HG03108 (cell line): ENCODE measurements around the gene ZNF208.
"Not testable (repeated sequence)": the region's sequence is repeated elsewhere in the genome, so short reads cannot be mapped to it uniquely, and the experiment has no call there.

Source experiments
- ATAC-seq: cut with Tn5 transposase; IDR thresholded peaks from one replicate; pipeline ENCODE4 v1.9.1; 2021; ENCODE audit warnings: moderate library complexity; ENCODE audit not compliant: unreplicated experiment

The ZNF208 gene

GRCh38 chr19:21885516-21885915, 125.2 kb downstream of the ZNF208 start:
- ATAC-seq: not testable (repeated sequence)

DNA sequence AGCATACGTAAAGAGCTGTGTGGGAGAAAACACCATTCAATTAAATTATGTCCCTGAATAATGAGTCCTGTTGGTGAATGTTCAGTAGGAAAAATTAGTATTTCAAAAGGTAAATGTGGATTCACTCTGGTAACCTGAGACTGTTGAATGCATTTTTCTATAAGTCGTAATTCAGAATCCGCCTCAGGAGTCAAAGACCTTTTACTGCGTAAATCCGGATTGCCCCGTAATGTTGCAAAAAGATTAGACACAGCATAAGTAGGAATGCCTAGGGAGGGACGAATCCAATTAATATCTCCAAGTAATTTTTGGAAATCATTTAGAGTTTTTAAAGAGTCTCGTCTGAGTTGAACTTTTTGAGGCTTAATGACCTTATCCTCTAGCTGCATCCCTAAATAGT, 126.0 kb downstream of the ZNF208 start:
- ATAC-seq: not testable (repeated sequence)

DNA sequence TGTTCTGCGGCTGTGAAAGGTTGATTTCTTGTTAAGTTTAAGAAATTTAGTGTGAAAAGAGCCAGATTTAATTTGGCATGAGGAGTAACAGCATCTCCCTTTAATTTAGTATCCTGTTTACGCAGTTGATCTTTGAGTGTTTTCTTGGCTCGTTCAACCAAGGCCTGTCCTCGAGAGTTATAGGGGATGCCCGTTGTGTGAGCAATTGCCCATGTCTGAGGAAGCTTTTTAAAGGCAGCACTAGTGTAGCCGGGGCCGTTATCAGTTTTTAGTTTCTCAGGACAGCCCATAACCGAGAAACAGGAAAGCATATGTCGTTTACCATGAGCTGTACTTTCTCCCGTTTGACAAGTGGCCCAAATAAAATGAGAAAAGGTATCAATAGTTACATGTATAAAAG, 127.2 kb downstream of the ZNF208 start:
- no peak for ATAC-seq
